ENCODE measurements around the gene EML5. TPM values are rescaled to one million over a fixed set of nuclear protein-coding genes. Genes with fewer than 3 reads are reported as not detected.

The EML5 gene
- total RNA-seq, 1 donor from 2014 or later: 1.5 TPM

DNA sequence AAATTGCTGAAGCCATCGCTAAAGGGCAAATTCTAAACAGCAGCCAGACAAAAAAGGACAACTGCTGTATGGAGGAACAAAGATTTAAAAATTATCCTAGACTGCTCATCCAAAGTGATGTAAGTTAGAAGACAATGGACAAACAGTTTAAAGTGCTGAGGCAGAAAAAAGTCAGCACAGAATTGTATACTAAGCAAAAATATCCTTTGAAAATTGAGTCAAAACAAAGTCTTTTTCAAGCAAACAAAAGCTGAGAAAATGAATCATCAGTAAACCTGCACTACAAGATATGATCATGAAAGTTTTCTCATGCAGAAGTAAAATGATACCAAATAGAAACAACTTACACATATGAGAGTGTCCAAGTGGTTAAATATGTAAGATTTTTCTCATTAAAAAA, 43.6 kb downstream of the EML5 start:
- intact Hi-C loops (cut with micrococcal nuclease): no loop called here
- no peak for DNase-seq (ENCODE audit: low spot score)
- H3K27me3 Mint-ChIP-seq (ENCODE audit: insufficient read depth): no peaks in the 10 kb centered on the region
- no peak overlapping the region for H3K27ac Mint-ChIP-seq
- H3K36me3 Mint-ChIP-seq (ENCODE audit: low read depth): no peaks in the 10 kb centered on the region
- H3K9me3 Mint-ChIP-seq: no peaks in the 10 kb centered on the region
- no peak overlapping the region for H3K4me3 Mint-ChIP-seq
- no peaks in the 10 kb centered on the region for H3K4me1 Mint-ChIP-seq (ENCODE audit: low read depth)

DNA sequence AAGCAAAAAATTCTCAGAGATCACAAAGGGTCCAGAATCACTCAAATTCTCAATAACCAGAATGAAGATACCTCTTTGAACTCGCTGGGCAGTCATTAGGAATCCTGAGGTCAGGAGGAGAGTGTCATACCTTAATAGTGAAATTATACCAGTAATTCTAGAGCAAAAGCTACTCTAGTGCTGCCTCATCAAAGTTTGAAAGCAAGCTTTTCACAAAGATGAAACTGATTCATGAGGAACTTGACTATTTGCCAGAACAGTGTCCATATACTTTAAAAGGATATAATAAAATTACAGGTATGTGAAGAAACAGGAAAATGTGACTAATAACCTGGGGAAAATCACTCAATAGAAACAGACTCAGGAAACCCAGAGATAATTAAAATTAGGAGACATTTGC, 44.5 kb downstream of the EML5 start:
- Mint-ChIP-seq H3K27ac (no peak overlapping the region), H3K4me1 (ENCODE audit: low read depth) (no peaks in the 10 kb centered on the region)

DNA sequence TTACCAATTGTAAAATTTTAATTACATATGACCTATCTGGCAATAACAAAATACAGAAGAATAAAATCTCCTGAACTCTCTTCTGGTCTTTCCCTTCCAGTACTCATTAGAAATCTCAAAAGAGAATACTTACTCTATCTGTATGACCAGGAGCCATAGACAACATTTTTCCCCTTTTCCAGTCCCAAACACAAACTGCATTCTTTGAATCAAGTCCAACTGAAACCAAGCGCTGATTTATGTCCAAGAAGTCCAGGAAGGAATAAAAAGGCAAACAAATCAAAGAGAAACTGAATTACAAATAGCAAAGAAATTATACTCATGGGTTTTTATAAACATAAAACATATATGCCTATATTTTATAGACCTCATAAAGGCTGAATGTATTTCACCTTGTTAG, 46.7 kb downstream of the EML5 start:
- Mint-ChIP-seq H3K36me3 (ENCODE audit: low read depth) (no peaks in the 10 kb centered on the region), H3K27me3 (ENCODE audit: insufficient read depth) (no peaks in the 10 kb centered on the region), H3K27ac (no peak overlapping the region), H3K9me3 (no peaks in the 10 kb centered on the region), H3K4me3 (no peak overlapping the region), H3K4me1 (ENCODE audit: low read depth) (no peaks in the 10 kb centered on the region)
- DNase-seq (ENCODE audit: low spot score): no peak
- intact Hi-C loops (cut with micrococcal nuclease): no loop called here

More for the DNA sequence above, 44.5 kb downstream of the EML5 start:
- no peaks in the 10 kb centered on the region for H3K36me3 Mint-ChIP-seq (ENCODE audit: low read depth)
- H3K4me3 Mint-ChIP-seq: no peak overlapping the region
- intact Hi-C loops (cut with micrococcal nuclease): no loop called here
- no peak for DNase-seq (ENCODE audit: low spot score)
- H3K9me3 Mint-ChIP-seq: no peaks in the 10 kb centered on the region
- H3K27me3 Mint-ChIP-seq (ENCODE audit: insufficient read depth): no peaks in the 10 kb centered on the region

DNA sequence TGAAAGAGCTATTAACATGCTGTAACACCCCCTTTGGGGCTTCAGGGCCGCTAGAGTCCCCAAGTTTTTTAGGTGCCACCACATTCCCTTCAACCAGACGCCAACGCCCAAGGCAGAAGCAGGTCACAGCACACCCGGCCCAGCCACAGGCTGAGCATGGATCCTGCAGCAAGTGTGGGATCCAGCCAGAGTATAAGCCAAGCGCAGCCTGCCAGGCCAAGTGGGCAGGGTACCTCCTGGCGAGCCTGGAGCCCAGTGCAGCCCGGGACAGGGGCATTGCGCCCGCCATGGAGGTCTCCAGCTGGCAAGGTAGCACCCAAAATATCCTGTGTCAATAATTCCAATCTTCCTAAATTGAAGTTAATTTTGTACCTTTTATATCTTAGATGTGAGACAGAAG, 55.5 kb downstream of the EML5 start:
- Mint-ChIP-seq H3K27ac (no peak overlapping the region), H3K4me3 (no peak overlapping the region), H3K36me3 (ENCODE audit: low read depth) (no peaks in the 10 kb centered on the region), H3K4me1 (ENCODE audit: low read depth) (no peaks in the 10 kb centered on the region), H3K9me3 (no peaks in the 10 kb centered on the region), H3K27me3 (ENCODE audit: insufficient read depth) (no peaks in the 10 kb centered on the region)
- intact Hi-C loops (cut with micrococcal nuclease): no loop called here
- DNase-seq (ENCODE audit: low spot score): no peak

DNA sequence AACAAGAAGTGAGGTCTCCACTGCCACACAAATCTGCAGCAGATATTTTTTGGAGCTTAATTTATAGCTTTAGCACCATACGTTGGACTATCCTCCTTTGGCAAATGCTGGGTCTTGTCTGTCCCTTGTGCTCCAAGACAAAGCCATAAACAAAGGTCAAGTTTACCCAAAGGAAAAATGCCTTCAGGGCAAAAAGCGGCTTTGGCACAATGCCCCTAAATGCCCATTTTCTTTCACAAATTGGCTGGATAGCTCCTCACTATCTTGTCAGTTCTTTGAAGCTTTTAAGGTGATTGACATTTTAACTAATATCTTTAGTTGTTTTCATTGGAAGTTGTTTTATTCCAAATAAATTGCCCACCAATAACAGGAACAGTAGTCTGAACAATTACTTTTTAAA, 59.6 kb downstream of the EML5 start:
- no peaks in the 10 kb centered on the region for H3K4me1 Mint-ChIP-seq (ENCODE audit: low read depth)
- no peak for DNase-seq (ENCODE audit: low spot score)
- H3K4me3 Mint-ChIP-seq: no peak overlapping the region
- H3K27ac Mint-ChIP-seq: no peak overlapping the region
- no peaks in the 10 kb centered on the region for H3K27me3 Mint-ChIP-seq (ENCODE audit: insufficient read depth)
- H3K9me3 Mint-ChIP-seq: no peaks in the 10 kb centered on the region
- H3K36me3 Mint-ChIP-seq (ENCODE audit: low read depth): no peaks in the 10 kb centered on the region
- intact Hi-C loops (cut with micrococcal nuclease): no loop called here

DNA sequence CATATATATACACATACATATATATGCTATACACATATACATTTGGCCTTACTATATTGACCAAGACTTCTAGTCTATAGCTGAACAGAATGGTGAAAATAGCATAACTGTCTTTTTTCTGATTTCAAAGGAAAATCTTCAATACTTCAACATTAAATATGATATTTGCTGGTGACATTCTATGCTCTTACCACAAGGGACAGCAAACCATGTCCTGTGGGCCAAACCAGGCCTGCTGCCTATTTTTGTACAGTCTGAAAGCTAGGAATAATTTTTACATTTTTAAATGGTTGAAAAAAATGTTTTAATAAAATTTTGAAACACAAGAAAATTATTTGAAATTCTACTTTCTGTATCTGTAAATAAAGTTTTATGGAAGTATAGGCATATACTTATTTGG, 63.6 kb downstream of the EML5 start:
- Mint-ChIP-seq H3K27ac (no peak overlapping the region), H3K27me3 (ENCODE audit: insufficient read depth) (no peaks in the 10 kb centered on the region), H3K4me1 (ENCODE audit: low read depth) (no peaks in the 10 kb centered on the region), H3K4me3 (no peak overlapping the region), H3K9me3 (no peaks in the 10 kb centered on the region), H3K36me3 (ENCODE audit: low read depth) (no peaks in the 10 kb centered on the region)
- DNase-seq (ENCODE audit: low spot score): no peak
- intact Hi-C loops (cut with micrococcal nuclease): no loop called here

DNA sequence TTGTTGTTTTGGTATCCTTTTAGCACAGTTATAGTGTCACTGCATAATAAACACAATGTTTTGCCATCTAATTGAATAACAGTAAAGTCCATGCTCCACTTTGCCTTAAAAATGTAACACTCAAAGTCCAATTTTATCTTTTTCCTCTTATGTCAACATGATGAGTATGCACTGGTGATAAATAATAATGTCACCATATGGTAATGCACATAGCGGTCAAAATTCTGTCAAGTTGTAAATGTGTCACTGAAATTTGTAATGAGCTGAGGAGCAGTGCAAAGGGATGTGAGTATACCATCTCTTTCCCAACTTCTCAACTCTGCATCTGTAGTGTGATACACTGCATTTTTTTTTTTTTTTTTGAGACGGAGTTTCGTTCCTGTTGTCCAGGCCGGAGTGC, 65.7 kb downstream of the EML5 start:
- Mint-ChIP-seq H3K27me3 (ENCODE audit: insufficient read depth) (no peaks in the 10 kb centered on the region), H3K4me3 (no peak overlapping the region), H3K9me3 (no peaks in the 10 kb centered on the region), H3K36me3 (ENCODE audit: low read depth) (no peaks in the 10 kb centered on the region), H3K4me1 (ENCODE audit: low read depth) (no peaks in the 10 kb centered on the region), H3K27ac (no peak overlapping the region)
- DNase-seq (ENCODE audit: low spot score): no peak
- intact Hi-C loops (cut with micrococcal nuclease): no loop called here

DNA sequence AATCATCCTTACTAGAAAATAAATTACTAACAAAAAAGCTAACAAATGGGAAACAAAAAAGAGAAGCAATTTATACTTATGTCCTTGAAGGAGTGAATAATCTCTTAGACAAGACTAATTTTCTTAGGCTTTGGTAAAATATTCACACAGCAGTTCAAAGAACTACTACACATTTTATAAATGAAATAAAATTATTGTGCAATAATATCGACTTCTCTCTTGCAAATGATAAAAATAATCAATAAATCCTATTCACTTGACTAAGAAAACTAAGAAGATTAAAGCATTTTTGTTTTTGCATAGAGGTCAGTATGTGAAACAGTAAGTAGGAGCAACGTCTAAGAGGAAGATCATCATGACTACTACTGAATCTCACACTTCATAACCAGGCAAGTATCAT, 82.0 kb downstream of the EML5 start:
- H3K27me3 Mint-ChIP-seq (ENCODE audit: insufficient read depth): no peaks in the 10 kb centered on the region
- no peak for DNase-seq (ENCODE audit: low spot score)
- no peak overlapping the region for H3K27ac Mint-ChIP-seq
- H3K36me3 Mint-ChIP-seq (ENCODE audit: low read depth): no peaks in the 10 kb centered on the region
- no peaks in the 10 kb centered on the region for H3K4me1 Mint-ChIP-seq (ENCODE audit: low read depth)
- intact Hi-C loops (cut with micrococcal nuclease): no loop called here
- no peaks in the 10 kb centered on the region for H3K9me3 Mint-ChIP-seq
- H3K4me3 Mint-ChIP-seq: no peak overlapping the region

DNA sequence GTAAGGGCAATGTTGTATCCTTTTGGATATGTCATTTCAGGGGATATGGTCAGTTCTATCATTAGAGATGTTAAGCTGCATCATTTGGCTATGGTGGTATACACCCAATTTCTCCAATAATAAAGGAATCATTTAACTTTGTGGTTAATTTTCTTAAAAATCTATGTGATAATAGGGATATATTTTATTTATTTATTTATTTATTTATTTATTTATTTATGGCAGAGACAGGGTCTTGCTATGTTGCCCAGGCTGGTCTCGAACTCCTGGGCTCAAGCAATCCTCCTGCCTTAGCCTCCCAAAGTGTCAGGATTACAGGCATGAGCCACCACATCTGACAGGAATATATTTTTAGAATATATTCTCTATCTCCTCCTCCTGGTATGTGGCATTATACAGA, 85.7 kb downstream of the EML5 start:
- intact Hi-C loops (cut with micrococcal nuclease): no loop called here
- H3K27ac Mint-ChIP-seq: no peak overlapping the region
- no peaks in the 10 kb centered on the region for H3K9me3 Mint-ChIP-seq
- no peaks in the 10 kb centered on the region for H3K27me3 Mint-ChIP-seq (ENCODE audit: insufficient read depth)
- no peak for DNase-seq (ENCODE audit: low spot score)
- no peak overlapping the region for H3K4me3 Mint-ChIP-seq
- no peaks in the 10 kb centered on the region for H3K36me3 Mint-ChIP-seq (ENCODE audit: low read depth)
- no peaks in the 10 kb centered on the region for H3K4me1 Mint-ChIP-seq (ENCODE audit: low read depth)

DNA sequence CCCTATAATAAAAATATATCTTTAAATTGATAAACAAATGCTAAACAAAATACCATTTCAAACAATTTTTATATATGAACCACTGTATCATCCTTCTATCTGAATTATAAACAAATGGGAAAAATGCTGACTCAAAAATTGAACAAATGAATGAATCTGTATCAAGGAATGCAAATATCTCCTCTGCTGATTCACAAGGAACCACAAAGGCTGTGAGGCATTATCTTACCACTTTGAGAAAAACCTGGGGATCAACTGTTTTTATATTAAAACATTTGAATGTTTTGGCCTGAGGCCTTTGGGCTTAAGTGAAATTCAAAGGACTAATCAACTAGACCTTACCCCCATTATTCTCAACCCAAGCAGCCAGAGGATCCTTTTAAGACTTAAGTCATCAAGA, 86.3 kb downstream of the EML5 start:
- H3K36me3 Mint-ChIP-seq (ENCODE audit: low read depth): no peaks in the 10 kb centered on the region
- no peaks in the 10 kb centered on the region for H3K27me3 Mint-ChIP-seq (ENCODE audit: insufficient read depth)
- no peak overlapping the region for H3K4me3 Mint-ChIP-seq
- H3K27ac Mint-ChIP-seq: no peak overlapping the region
- H3K4me1 Mint-ChIP-seq (ENCODE audit: low read depth): no peaks in the 10 kb centered on the region
- intact Hi-C loops (cut with micrococcal nuclease): no loop called here
- DNase-seq (ENCODE audit: low spot score): no peak
- no peaks in the 10 kb centered on the region for H3K9me3 Mint-ChIP-seq

DNA sequence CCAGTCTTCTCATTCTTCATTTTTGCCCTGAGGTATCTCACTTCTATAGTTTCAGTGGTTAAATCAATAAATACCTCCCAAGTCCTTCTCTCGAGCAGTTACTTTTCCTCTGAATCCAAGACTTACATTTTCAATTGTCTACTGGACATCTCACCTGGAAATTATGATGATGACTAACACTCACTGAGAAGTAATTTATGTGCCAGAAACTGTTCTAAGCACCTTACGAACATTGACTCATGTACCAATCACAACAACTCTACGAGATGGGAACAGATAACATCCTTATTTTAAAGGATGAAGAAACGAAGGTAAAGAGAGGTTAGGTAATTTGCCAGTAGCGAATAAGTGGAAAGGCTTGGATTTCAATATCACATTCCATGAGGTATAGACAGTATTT, 94.1 kb downstream of the EML5 start:
- DNase-seq (ENCODE audit: low spot score): no peak
- Mint-ChIP-seq H3K4me1 (ENCODE audit: low read depth) (no peaks in the 10 kb centered on the region), H3K9me3 (no peaks in the 10 kb centered on the region), H3K27me3 (ENCODE audit: insufficient read depth) (no peaks in the 10 kb centered on the region), H3K4me3 (no peak overlapping the region), H3K27ac (no peak overlapping the region), H3K36me3 (ENCODE audit: low read depth) (no peaks in the 10 kb centered on the region)
- intact Hi-C loops (cut with micrococcal nuclease): no loop called here

DNA sequence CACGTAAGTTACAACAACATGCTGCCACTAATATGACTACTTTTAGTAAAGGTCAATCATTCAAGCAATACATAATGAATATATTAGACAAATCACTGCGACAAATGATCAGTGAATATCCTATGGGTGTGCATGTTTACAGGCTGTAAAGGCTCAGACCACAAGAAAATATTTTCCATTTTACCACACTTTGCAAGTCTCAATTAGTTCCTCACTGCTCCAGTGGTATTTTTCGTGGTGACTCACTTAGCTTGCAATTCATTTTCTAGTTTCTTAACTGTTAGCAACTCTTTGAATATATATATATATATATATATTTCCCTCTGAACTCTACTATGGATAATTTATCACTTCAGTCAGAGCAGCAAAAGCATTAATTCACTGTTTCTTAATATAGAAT, 96.9 kb downstream of the EML5 start:
- H3K4me3 Mint-ChIP-seq: no peak overlapping the region
- no peaks in the 10 kb centered on the region for H3K27me3 Mint-ChIP-seq (ENCODE audit: insufficient read depth)
- no peaks in the 10 kb centered on the region for H3K4me1 Mint-ChIP-seq (ENCODE audit: low read depth)
- no peak overlapping the region for H3K27ac Mint-ChIP-seq
- no peak for DNase-seq (ENCODE audit: low spot score)
- no peaks in the 10 kb centered on the region for H3K9me3 Mint-ChIP-seq
- intact Hi-C loops (cut with micrococcal nuclease): no loop called here
- H3K36me3 Mint-ChIP-seq (ENCODE audit: low read depth): no peaks in the 10 kb centered on the region

DNA sequence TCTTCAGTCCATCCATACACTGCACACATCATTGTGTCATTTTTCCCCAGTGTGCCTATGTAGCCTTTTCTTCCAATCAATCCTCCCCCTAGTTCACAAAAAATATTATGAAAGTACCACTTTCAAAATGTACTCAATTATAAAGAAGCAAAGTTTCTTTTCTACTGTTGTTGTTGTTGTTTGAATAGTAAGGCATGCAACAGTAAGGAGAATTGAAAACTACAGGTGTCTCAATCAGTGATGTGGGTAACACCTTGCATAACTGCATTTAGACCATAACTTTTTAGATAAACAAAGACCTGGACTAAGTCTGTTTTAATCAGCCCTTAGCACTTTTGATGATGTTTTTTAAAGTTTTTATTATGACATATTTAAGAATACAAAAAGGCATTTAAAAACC, 104.4 kb downstream of the EML5 start:
- Mint-ChIP-seq H3K36me3 (ENCODE audit: low read depth) (no peaks in the 10 kb centered on the region), H3K27me3 (ENCODE audit: insufficient read depth) (no peaks in the 10 kb centered on the region), H3K4me1 (ENCODE audit: low read depth) (no peaks in the 10 kb centered on the region), H3K4me3 (no peak overlapping the region), H3K9me3 (no peaks in the 10 kb centered on the region), H3K27ac (no peak overlapping the region)
- no peak for DNase-seq (ENCODE audit: low spot score)
- intact Hi-C loops (cut with micrococcal nuclease): no loop called here

DNA sequence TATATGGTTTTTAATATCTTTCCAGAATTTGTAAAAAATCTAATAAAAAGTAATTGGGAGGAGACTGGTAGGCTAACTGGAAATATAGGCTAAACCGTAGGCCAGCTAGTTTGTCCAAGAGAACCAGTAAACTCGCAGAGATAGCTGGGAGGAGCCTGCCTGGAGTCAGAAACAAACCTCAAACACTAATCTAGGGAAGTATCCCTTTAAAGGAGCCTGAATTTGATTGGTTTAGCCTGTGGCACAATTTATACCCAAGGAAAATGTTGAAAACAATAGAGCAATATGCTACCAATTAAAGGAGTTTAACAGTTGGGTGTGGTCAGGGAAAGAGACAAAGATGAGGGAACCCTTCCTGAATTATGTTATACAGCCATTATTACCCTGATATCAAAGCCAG, 109.6 kb downstream of the EML5 start:
- intact Hi-C loops (cut with micrococcal nuclease): no loop called here
- H3K27me3 Mint-ChIP-seq (ENCODE audit: insufficient read depth): no peaks in the 10 kb centered on the region

More for the DNA sequence above, 109.6 kb downstream of the EML5 start:
- Mint-ChIP-seq H3K4me3 (no peak overlapping the region), H3K4me1 (ENCODE audit: low read depth) (no peaks in the 10 kb centered on the region), H3K9me3 (no peaks in the 10 kb centered on the region), H3K27ac (no peak overlapping the region), H3K36me3 (ENCODE audit: low read depth) (no peaks in the 10 kb centered on the region)
- DNase-seq (ENCODE audit: low spot score): no peak

Data from activated T-helper 1 cell treated with anti-CD3 and anti-CD28 coated beads, Interleukin-12 subunit alpha, Interleukin-12 subunit beta, Interleukin-2, Interleukin-4 antibody, amounts not matched to agents 30 ng/mL and 10 ng/mL and 1 ng/mL, durations not matched to agents 14 hours and 24 hours and 36 hours (primary cell).